D721Med (cell line): ENCODE data around the gene NOL3.

ENCODE experiments used
- DNase-seq: peaks from one replicate; pipeline ENCODE4 v3.0.0; 2011; ENCODE audit warnings: low spot score; ENCODE audit not compliant: insufficient read length
- FAIRE-seq: peaks from 2 replicates; lab custom pipeline; 2011; peaks lifted over from hg19 to GRCh38; lab: Jason Lieb, UNC
- CTCF ChIP-seq: IDR thresholded peaks from 2 replicates; pipeline ENCODE4 v1.5.1; 2012; ENCODE audit warnings: mild to moderate bottlenecking, control low read depth; ENCODE audit not compliant: insufficient read depth; ENCODE audit errors: missing control alignments

Gene NOL3

DNA sequence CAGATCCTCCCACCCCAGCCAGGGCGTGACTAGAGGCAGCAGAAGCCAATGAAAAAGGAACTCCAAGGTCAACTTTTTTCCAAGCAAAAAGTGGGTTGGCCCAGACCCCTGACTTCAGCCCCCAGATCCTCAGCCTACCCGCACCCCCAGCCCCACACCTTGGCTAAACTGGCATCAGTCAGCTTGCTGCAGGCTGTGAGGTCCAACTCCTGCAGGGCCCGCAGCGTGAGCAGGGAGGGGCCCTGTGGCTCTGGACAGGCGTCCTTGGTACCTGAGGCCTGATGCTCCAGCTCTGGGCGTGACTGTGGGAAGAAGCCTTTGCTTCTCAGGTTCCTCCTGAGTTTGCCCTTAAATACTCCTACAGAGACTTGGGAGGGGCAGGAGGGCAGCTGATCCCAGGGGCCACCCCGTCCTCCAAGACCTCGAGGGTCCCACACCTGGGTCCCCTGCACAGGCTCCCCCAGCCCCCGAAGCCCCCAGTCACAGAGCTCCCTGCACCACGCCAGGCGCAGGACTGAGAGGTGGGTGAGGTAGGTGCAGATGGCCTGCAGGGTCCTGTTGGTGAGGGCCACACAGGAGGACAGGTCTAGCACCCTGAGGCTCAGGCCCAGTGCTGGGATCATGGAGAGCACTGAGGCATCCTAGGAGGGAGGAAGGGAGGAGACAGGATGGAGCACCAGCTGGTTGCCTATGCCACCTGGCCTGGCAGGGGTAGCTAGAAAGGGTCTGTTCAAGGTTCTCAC is 38.0 kb downstream of the NOL3 start:
- TF ChIP-seq CTCF, result no peak
- DNase-seq, result no peak
- FAIRE-seq, result no peak

DNA sequence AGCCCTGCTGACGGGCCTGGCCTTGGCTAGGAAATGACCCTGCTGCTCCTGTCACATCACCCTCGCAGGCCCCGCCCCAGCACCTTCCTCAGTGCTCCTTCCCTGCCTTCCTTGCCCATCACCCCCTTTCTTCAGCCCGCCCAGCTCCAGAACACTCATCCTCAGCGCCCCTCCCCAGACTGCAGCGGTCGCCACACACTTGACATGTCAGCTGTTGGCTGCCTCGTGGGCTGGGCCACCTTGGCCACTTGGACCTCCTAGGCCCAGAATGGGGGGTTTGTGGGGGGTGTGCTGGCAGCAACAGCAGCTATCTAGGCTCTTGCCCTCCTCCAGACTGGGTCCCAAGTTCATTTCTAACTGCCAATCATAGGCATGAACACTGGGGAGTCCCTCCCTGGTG is 39.2 kb downstream of the NOL3 start:
- no peak for FAIRE-seq
- TF ChIP-seq CTCF, result no peak

DNA sequence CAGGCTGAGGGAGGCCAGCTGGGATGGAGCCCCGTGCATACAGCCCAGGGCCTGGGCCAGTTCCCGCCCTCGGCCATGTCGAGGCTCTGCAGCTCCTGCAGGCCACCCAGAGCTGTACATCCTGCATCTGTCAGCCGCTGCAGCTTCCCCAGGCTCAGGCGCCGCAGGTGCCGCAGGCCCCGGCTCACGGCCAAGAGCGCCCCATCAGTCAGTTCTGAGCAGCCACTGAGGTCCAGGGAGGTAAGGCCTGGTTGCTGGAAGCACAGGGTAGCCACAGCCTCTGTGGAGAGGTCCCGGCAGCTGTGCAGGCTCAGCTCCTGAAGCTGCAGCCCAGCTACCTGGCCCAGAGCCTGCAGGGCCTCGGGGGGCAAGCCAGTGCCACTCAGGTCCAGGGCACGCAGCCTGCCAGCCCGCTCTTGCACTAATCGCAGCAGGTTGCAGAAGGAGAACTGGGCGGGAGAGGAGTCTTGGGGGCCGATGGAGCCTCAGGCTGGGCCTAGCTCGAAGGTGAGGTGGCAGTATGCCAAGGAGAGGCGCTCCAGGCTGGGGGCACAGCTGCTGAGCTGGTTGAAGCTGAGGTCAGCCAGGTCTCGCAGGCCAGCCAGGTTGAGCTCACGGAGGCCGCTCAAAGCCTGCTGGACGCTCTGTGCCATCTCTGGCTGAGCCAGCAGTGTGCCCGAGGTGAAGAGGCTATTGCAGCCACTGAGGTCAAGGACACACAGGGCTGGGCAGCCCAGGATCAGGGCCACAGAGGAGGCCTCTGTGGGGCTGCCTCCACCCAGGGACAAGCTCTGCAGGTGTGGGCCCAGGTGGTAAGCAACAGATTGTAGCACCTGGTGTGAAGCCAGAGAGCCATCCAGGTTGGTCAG is 40.0 kb downstream of the NOL3 start:
- TF ChIP-seq CTCF, result no peak
- DNase-seq (no peak), FAIRE-seq (no peak)

More for the DNA sequence above, 39.2 kb downstream of the NOL3 start:
- no peak for DNase-seq

GRCh38 chr16:67211674-67212073 is 41.3 kb downstream of the NOL3 start:
- FAIRE-seq (no peak), DNase-seq (no peak)
- no peak for TF ChIP-seq CTCF

GRCh38 chr16:67212766-67213165 is 42.4 kb downstream of the NOL3 start:
- DNase-seq (no peak), FAIRE-seq (no peak)
- TF ChIP-seq CTCF, result no peak

DNA sequence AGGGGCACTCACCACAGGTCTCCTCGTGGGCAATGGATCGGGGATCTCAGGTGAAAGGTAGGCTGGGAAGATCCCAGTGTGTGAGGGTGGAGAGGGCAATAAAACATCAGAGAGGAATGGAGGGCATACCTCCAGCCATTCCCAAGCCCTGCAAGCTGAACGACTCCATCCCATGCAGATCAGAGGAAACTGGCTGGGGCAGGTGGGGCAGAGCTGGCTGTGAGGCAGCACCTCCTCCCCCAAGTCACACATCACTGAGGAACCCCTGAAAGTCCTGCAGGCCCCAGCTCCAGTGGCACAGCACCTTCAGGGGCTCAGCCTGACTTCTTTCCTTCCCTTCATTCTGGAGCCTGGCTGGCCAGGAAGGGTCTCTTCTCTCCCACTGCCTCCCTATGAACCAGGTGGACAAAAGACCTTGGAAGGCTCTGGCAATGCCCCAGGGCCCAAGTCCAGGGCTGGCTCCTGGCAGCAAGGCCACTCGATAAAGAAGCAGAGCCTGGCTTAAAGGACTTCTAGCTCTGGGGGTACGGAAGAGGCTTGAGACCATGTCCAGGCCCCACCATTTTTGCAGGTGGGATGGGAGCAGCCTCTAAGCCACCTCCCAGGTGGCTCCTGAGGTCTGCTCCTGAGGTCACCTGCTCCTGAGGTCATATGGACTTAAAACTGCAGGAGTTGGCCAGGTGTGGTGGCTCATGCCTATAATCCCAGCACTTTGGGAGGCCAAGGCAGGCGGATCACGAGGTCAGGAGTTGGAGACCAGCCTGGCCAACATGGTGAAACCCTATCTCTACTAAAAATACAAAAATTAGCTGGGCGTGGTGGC is 43.1 kb downstream of the NOL3 start:
- no peak for TF ChIP-seq CTCF
- DNase-seq, result no peak
- no peak for FAIRE-seq
